ENCODE measurements around the gene PROSER1.
"Not testable (repeated sequence)": the region's sequence is repeated elsewhere in the genome, so short reads cannot be mapped to it uniquely, and the experiment has no call there.

The PROSER1 gene

GRCh38 chr13:39025433-39025839 lies 12.5 kb downstream of the PROSER1 start:
- DNase-seq (ENCODE audit: low read depth) = no peak

GRCh38 chr13:39023761-39024160 lies 14.1 kb downstream of the PROSER1 start:
- DNase-seq (ENCODE audit: low read depth) = no peak

- DNase-seq (ENCODE audit: low read depth) = no peak
Measured at GRCh38 chr13:39023316-39023715, 14.6 kb downstream of the PROSER1 start.

GRCh38 chr13:39020853-39021462 lies 16.9 kb downstream of the PROSER1 start:
- no peak for DNase-seq (ENCODE audit: low read depth)

- no peak for DNase-seq (ENCODE audit: low read depth)
Measured at GRCh38 chr13:39016787-39017186, 21.1 kb downstream of the PROSER1 start.

GRCh38 chr13:39016087-39016486 lies 21.8 kb downstream of the PROSER1 start:
- DNase-seq (ENCODE audit: low read depth) = no peak

GRCh38 chr13:39013462-39013861 lies 24.4 kb downstream of the PROSER1 start:
- no peak for DNase-seq (ENCODE audit: low read depth)

GRCh38 chr13:39012608-39013007 lies 25.3 kb downstream of the PROSER1 start:
- no peak for DNase-seq (ENCODE audit: low read depth)

- not testable (repeated sequence) for DNase-seq (ENCODE audit: low read depth)
Measured at GRCh38 chr13:39006371-39007111, 31.3 kb downstream of the PROSER1 start.

- DNase-seq (ENCODE audit: low read depth) = no peak
Measured at GRCh38 chr13:38998739-38999138, 39.1 kb downstream of the PROSER1 start.

GRCh38 chr13:38993381-38993780 lies 44.5 kb downstream of the PROSER1 start:
- DNase-seq (ENCODE audit: low read depth) = no peak

GRCh38 chr13:38990693-38991092 lies 47.2 kb downstream of the PROSER1 start, which contains the start of gene STOML3:
Gene STOML3 (minus strand): TSS chr13:38990831. CDS start chr13:38990721, 110 bp downstream.
- no peak for DNase-seq (ENCODE audit: low read depth)

- no peak for DNase-seq (ENCODE audit: low read depth)
Measured at GRCh38 chr13:38981096-38981495, 56.8 kb downstream of the PROSER1 start.

- no peak for DNase-seq (ENCODE audit: low read depth)
Measured at GRCh38 chr13:38980750-38981078, 57.2 kb downstream of the PROSER1 start.

- no peak for DNase-seq (ENCODE audit: low read depth)
Measured at GRCh38 chr13:38979891-38980749, 57.8 kb downstream of the PROSER1 start.

- DNase-seq (ENCODE audit: low read depth) = no peak
Measured at GRCh38 chr13:38970380-38971051, 67.4 kb downstream of the PROSER1 start.

- no peak for DNase-seq (ENCODE audit: low read depth)
Measured at GRCh38 chr13:38969187-38969586, 68.7 kb downstream of the PROSER1 start.

GRCh38 chr13:38967446-38967845 lies 70.4 kb downstream of the PROSER1 start:
- no peak for DNase-seq (ENCODE audit: low read depth)

GRCh38 chr13:38965281-38965680 lies 72.6 kb downstream of the PROSER1 start:
- DNase-seq (ENCODE audit: low read depth) = no peak

- DNase-seq (ENCODE audit: low read depth) = no peak
Measured at GRCh38 chr13:38960175-38960574, 77.7 kb downstream of the PROSER1 start.
